GM12891 (cell line): ENCODE measurements around the gene NUP188.

ENCODE experiments used
- PAX5 ChIP-seq: IDR thresholded peaks from 2 replicates; pipeline ENCODE4 v1.6.1; 2011; ENCODE audit warnings: low read length, moderate library complexity, mild to moderate bottlenecking; ENCODE audit not compliant: insufficient read depth, severe bottlenecking
- POLR2A ChIP-seq: IDR thresholded peaks from 2 replicates; pipeline ENCODE4 v1.6.1; 2011; ENCODE audit warnings: low read depth, low read length, control low read depth
- POLR2AphosphoS5 ChIP-seq: IDR thresholded peaks from 2 replicates; pipeline ENCODE4 v1.6.1; 2011; ENCODE audit warnings: low read depth, low read length, control low read depth
- POU2F2 ChIP-seq: IDR thresholded peaks from 2 replicates; pipeline ENCODE4 v1.6.1; 2011; ENCODE audit warnings: low read depth, mild to moderate bottlenecking, control low read depth, low read length, moderate library complexity
- SPI1 ChIP-seq: IDR thresholded peaks from 2 replicates; pipeline ENCODE4 v1.6.1; 2011; ENCODE audit warnings: low read depth, low read length, control low read depth
- TAF1 ChIP-seq: IDR thresholded peaks from 2 replicates; pipeline ENCODE4 v1.6.1; 2011; ENCODE audit warnings: low read depth, low read length, control low read depth

- TF ChIP-seq POLR2A (no peak), SPI1 (no peak), TAF1 (no peak), POLR2AphosphoS5 (no peak), POU2F2 (no peak), PAX5 (no peak)
Observed at GRCh38 chr9:129027224-129027684, 79.8 kb downstream of the NUP188 start.
